Activated T-cell treated with anti-CD3 and anti-CD28 coated beads for 24 hours (primary cell): ENCODE data around the gene GPC2.

ENCODE experiments used
- DNase-seq: peaks from one replicate; pipeline ENCODE4 v3.0.0-alpha.2; 2020; ENCODE audit warnings: low read depth

GPC2 gene

GRCh38 chr7:100169147-100169850, 7.9 kb downstream of the GPC2 start:
- DNase-seq = no peak

GRCh38 chr7:100167912-100168323, 9.3 kb downstream of the GPC2 start:
- no peak for DNase-seq

- no peak for DNase-seq
These were observed 9.9 kb downstream of the GPC2 start for GRCh38 chr7:100166970-100167911.

- DNase-seq = no peak
These were observed 10.8 kb downstream of the GPC2 start for GRCh38 chr7:100166317-100166940.

GRCh38 chr7:100163871-100164270, 13.3 kb downstream of the GPC2 start:
- no peak for DNase-seq

GRCh38 chr7:100163006-100163531, 14.1 kb downstream of the GPC2 start:
- DNase-seq = no peak

- no peak for DNase-seq
These were observed 17.1 kb downstream of the GPC2 start for GRCh38 chr7:100160067-100160466.

- no peak for DNase-seq
These were observed 18.0 kb downstream of the GPC2 start for GRCh38 chr7:100159099-100159623.

- DNase-seq = peak; percentile 88
These were observed 18.7 kb downstream of the GPC2 start, which contains the start of gene TRAPPC14 for GRCh38 chr7:100158229-100159098. TSS of gene TRAPPC14 (minus strand) at chr7:100158723. CDS start at chr7:100158499, 224 bp downstream.

- DNase-seq = no peak
These were observed 19.6 kb downstream of the GPC2 start for GRCh38 chr7:100157334-100158228.

- no peak for DNase-seq
These were observed 20.2 kb downstream of the GPC2 start for GRCh38 chr7:100157069-100157333.

- DNase-seq = no peak
These were observed 20.7 kb downstream of the GPC2 start for GRCh38 chr7:100156331-100157068.

GRCh38 chr7:100155553-100156317, 21.4 kb downstream of the GPC2 start:
- DNase-seq = no peak

- DNase-seq = no peak
These were observed 22.3 kb downstream of the GPC2 start for GRCh38 chr7:100154651-100155491.

GRCh38 chr7:100153708-100154535, 23.3 kb downstream of the GPC2 start:
- DNase-seq = no peak

GRCh38 chr7:100152937-100153666, 24.1 kb downstream of the GPC2 start:
- DNase-seq = no peak
